Erythroblast (primary cell): Measurements from ENCODE around the gene SLC25A25.

Experiments
- GATA1 ChIP-seq: IDR thresholded peaks from 2 replicates; pipeline ENCODE4 v1.6.1; 2011; ENCODE audit warnings: low read depth, mild to moderate bottlenecking, control low read depth, low read length, moderate library complexity
- POLR2A ChIP-seq: IDR thresholded peaks from 2 replicates; pipeline ENCODE4 v1.6.1; 2011; ENCODE audit warnings: mild to moderate bottlenecking, low read length

DNA sequence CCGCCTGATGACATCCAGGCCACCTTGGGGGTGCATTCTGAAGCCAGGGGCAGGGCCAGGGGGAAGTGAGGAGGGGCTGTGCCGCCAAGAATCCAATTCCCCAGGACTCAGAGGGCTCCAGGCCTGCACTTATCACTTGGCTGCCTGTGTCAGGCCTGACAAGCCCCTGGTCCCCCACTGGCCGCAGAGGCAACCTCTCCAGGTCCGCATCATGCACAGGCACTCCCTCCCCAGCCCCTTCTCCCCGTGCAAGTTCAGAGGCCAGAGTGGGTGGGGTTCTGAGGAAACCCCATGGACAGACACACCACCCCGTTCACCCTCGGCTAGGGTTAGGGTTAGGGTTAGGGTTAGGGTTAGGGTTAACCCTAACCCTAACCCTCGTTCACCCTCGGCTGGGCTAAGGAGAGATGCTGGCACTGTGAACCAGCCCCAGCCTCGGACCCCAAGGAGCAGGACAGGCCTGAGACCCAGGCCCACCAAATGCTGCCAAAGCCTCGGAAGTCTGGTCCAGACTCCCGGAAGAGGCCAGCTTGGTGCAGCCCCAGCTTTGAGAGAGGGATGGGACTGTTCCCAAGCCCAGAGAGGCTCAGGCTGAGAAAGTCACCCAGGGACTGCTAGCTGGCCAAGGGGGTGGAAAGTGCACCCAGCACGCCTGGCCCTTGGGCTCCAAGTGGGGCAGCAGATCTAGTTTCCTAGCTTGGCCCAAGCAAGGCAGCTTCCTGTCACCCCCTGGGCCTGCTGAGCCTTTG, 86.1 kb downstream of the SLC25A25 start:
- TF ChIP-seq POLR2A (no peak), GATA1 (no peak)
